GM21390 (cell line): Measurements from ENCODE around the gene BLID.
A peak's percentile ranks its signal among the peaks of the same experiment; 100 is the strongest.

Source experiments
- ATAC-seq: cut with Tn5 transposase; IDR thresholded peaks from one replicate; pipeline ENCODE4 v1.9.1; 2021; ENCODE audit not compliant: unreplicated experiment

BLID gene

GRCh38 chr11:122115524-122116379, at the start of gene BLID:
Gene BLID (minus strand): TSS chr11:122116215. CDS start chr11:122115922, 293 bp downstream.
- ATAC-seq: no peak

GRCh38 chr11:122163053-122163819, 47.2 kb upstream of the BLID start:
- ATAC-seq: no peak

- no peak for ATAC-seq
Observed at GRCh38 chr11:122162095-122162494, 46.1 kb upstream of the BLID start.

- no peak for ATAC-seq
Observed at GRCh38 chr11:122160841-122161590, 45.0 kb upstream of the BLID start.

GRCh38 chr11:122159861-122160260, 43.8 kb upstream of the BLID start:
- no peak for ATAC-seq

GRCh38 chr11:122159173-122159721, 43.2 kb upstream of the BLID start:
- ATAC-seq: no peak

GRCh38 chr11:122158171-122158570, 42.2 kb upstream of the BLID start:
- ATAC-seq: no peak

GRCh38 chr11:122157653-122158161, 41.7 kb upstream of the BLID start:
- ATAC-seq: no peak

GRCh38 chr11:122156940-122157382, 40.9 kb upstream of the BLID start:
- no peak for ATAC-seq

GRCh38 chr11:122155765-122156527, 39.9 kb upstream of the BLID start:
- ATAC-seq: no peak

- ATAC-seq: no peak
Observed at GRCh38 chr11:122154994-122155393, 39.0 kb upstream of the BLID start.

GRCh38 chr11:122154227-122154626, 38.2 kb upstream of the BLID start:
- no peak for ATAC-seq

- ATAC-seq: peak; percentile 46
Observed at GRCh38 chr11:122153746-122154145, 37.7 kb upstream of the BLID start.

GRCh38 chr11:122150216-122151124, 34.5 kb upstream of the BLID start:
- ATAC-seq: no peak

- ATAC-seq: no peak
Observed at GRCh38 chr11:122149202-122149601, 33.2 kb upstream of the BLID start.

GRCh38 chr11:122146475-122146874, 30.5 kb upstream of the BLID start:
- no peak for ATAC-seq

- no peak for ATAC-seq
Observed at GRCh38 chr11:122145715-122146274, 29.8 kb upstream of the BLID start.

GRCh38 chr11:122144752-122145151, 28.7 kb upstream of the BLID start:
- no peak for ATAC-seq

GRCh38 chr11:122141725-122142124, 25.7 kb upstream of the BLID start:
- ATAC-seq: no peak
